ENCODE data around the gene MKI67. TPM values are rescaled to one million over a fixed set of nuclear protein-coding genes. Genes with fewer than 3 reads are reported as not detected.
"Not testable (repeated sequence)": the region's sequence is repeated elsewhere in the genome, so short reads cannot be mapped to it uniquely, and the experiment has no call there.

Gene MKI67
- total RNA-seq, 8 experiments from 2014 or later, result 0.15 to 51.8 (median 2.4) TPM

DNA sequence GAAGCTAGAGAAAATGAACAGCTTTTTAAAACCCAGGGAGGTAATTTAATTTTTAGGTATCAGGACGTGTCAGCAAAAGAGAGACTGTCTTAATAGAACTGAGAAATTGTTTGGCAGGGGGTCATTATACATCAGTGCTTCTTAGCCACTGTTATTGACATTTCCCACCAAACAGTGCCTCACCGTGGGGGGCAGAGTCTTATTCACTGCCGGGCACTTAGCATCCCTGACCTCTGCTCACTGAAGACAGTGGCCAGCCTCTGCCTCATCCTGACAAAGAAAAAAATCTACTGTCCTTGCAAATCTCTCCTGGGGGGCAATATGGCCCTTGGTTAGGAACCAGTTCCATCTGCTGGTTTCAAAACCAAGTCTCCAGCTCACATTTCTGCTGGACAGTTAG lies 14.2 kb upstream of the MKI67 start:
- no peak overlapping the region for H3K4me3 ChIP-seq
- in situ Hi-C loops (cut with MboI; ENCODE audit: low pct_unique_long_range_greater_than_20kb in 2 of 9, low sequenced_read_pairs in 9 of 9, unreplicated experiment in 9 of 9), result loop anchor here in 1 of 9 experiments (10.0 kb wide), 1 partner anchor 66 kb away; no protein-coding TSS in a partner anchor
- no peak overlapping the region for H3K27ac ChIP-seq
- 0 to 68% (median 29%) methylated on average over 1 to 3 of the region's 3 CpGs for WGBS, 10 experiments
- H3K4me1 ChIP-seq (replicated peaks in 1 of 2), result no peaks in the 10 kb centered on the region
- no peak for ATAC-seq (replicated peaks in 6 of 8)

DNA sequence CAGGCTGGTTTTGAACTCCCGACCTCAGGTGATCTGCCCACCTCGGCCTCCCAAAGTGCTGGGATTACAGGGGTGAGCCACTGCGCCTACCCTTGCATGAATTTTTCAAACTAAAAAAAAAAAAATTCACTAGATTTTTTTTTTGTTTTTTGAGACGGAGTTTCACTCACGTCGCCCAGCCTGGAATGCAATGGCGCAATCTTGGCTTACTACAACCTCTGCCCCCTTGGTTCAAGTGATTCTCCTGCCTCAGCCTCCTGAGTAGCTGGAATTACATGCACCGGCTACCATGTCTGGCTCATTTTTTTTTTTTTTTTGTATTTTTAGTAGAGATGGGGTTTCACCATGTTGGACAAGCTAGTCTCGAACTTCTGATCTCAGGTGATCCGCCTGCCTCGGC lies 12.2 kb upstream of the MKI67 start:
- H3K4me3 ChIP-seq; H3K4me1 ChIP-seq (replicated peaks in 1 of 2); in situ Hi-C loops (cut with MboI; ENCODE audit: low pct_unique_long_range_greater_than_20kb in 2 of 9, low sequenced_read_pairs in 9 of 9, unreplicated experiment in 9 of 9); ATAC-seq (replicated peaks in 6 of 8); H3K27ac ChIP-seq: not testable (repeated sequence)
- WGBS, 10 experiments, result 80 to 100% (median 89%) methylated on average over 1 to 10 of the region's 11 CpGs; no CpG with 5 or more reads in 2 of the 10 experiments

GRCh38 chr10:128137877-128138276 lies 11.7 kb upstream of the MKI67 start:
- H3K4me3 ChIP-seq, result no peak overlapping the region
- in situ Hi-C loops (cut with MboI; ENCODE audit: low pct_unique_long_range_greater_than_20kb in 2 of 9, low sequenced_read_pairs in 9 of 9, unreplicated experiment in 9 of 9), result no loop called here
- no peak for ATAC-seq (replicated peaks in 6 of 8)
- 18 to 100% (median 38%) methylated on average over 1 of the region's 1 CpG; no CpG with 5 or more reads in 4 of the 10 experiments for WGBS, 10 experiments
- no peaks in the 10 kb centered on the region for H3K4me1 ChIP-seq (replicated peaks in 1 of 2)
- H3K27ac ChIP-seq, result no peak overlapping the region

- no peak for ATAC-seq (replicated peaks in 6 of 8)
- Histone ChIP-seq H3K4me3 (no peak overlapping the region), H3K4me1 (replicated peaks in 1 of 2) (peaks cover under 1 to 5% of the 10 kb centered on the region in 2 donors), H3K27ac (no peak overlapping the region)
- in situ Hi-C loops (cut with MboI; ENCODE audit: low pct_unique_long_range_greater_than_20kb in 2 of 9, low sequenced_read_pairs in 9 of 9, unreplicated experiment in 9 of 9), result no loop called here
- 50 to 100% (median 88%) methylated on average over 1 of the region's 1 CpG; no CpG with 5 or more reads in 3 of the 10 experiments for WGBS, 10 experiments
Measured at GRCh38 chr10:128130051-128130450, 3.8 kb upstream of the MKI67 start.

GRCh38 chr10:128128582-128128981 lies 2.4 kb upstream of the MKI67 start:
- Histone ChIP-seq H3K4me1 (replicated peaks in 1 of 2) (peaks cover 6 to 10% of the 10 kb centered on the region in 2 donors), H3K27ac (no peak overlapping the region), H3K4me3 (no peak overlapping the region)
- WGBS, 10 experiments, result 72 to 94% (median 82%) methylated on average over 2 to 8 of the region's 8 CpGs; no CpG with 5 or more reads in 1 of the 10 experiments
- in situ Hi-C loops (cut with MboI; ENCODE audit: low pct_unique_long_range_greater_than_20kb in 2 of 9, low sequenced_read_pairs in 9 of 9, unreplicated experiment in 9 of 9), result no loop called here
- no peak for ATAC-seq (replicated peaks in 6 of 8)

DNA sequence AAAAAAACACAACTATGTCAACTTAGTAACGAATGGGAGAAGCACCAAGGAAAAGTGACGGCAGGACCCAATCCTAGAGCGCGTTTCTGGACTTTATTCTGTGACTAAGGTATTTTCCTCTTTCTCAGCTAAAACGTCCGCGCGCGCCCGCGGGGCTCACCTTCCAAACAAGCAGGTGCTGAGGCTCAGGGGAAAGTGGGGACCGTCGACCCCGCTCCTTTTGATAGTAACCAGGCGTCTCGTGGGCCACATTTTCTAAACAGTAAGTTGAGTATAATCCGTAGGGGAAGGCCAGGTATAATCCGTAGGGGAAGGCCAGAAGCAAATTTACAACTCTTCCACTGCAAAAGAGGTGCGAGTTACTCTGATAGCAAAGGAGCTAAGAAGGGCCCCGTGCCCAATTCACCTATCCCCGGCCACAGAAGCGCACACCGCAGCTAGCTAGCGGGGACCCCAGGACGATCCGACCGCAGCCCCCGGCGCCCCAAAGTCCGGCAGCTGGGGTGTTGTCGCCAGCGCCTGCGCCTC lies 743 bp downstream of the MKI67 start:
- H3K27ac ChIP-seq, result peak overlapping the region in 1 of 2 donors; percentile 57
- no peak for ATAC-seq (replicated peaks in 6 of 8)
- WGBS, 10 experiments, result 1 to 8% (median 2%) methylated on average over 9 to 22 of the region's 33 CpGs; no CpG with 5 or more reads in 3 of the 10 experiments
- peak overlapping the region; percentile 42 to 64 (median 49) for H3K4me3 ChIP-seq
- in situ Hi-C loops (cut with MboI; ENCODE audit: low pct_unique_long_range_greater_than_20kb in 2 of 9, low sequenced_read_pairs in 9 of 9, unreplicated experiment in 9 of 9), result no loop called here
- peaks cover 6 to 10% of the 10 kb centered on the region in 2 donors for H3K4me1 ChIP-seq (replicated peaks in 1 of 2)

GRCh38 chr10:128124813-128125403 lies 1.3 kb downstream of the MKI67 start:
- in situ Hi-C loops (cut with MboI; ENCODE audit: low pct_unique_long_range_greater_than_20kb in 2 of 9, low sequenced_read_pairs in 9 of 9, unreplicated experiment in 9 of 9), result no loop called here
- 0 to 24% (median 15%) methylated on average over 1 to 7 of the region's 11 CpGs for WGBS, 10 experiments

DNA sequence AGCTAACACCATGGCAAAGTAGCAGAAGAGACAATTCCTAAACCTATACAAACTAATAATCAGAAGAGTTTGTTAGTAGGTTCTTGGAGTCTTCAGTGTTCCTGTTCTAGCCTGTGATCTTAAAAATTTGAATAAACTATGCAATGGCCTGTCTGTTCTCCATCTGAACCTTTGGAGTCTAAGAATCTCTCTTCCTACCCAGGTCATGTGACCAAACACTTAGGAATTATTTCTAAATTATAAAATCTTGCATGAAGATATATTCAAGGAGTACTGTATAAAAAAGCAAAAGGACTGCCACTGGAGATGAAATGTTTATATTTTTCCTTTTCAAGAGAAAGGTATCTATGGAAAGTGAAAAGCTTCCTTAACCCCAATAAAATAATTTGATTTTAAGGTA lies 2.4 kb downstream of the MKI67 start:
- ATAC-seq (replicated peaks in 6 of 8), result no peak
- Histone ChIP-seq H3K4me1 (replicated peaks in 1 of 2) (peaks cover 6 to 10% of the 10 kb centered on the region in 2 donors), H3K4me3 (no peak overlapping the region), H3K27ac (no peak overlapping the region)
- in situ Hi-C loops (cut with MboI; ENCODE audit: low pct_unique_long_range_greater_than_20kb in 2 of 9, low sequenced_read_pairs in 9 of 9, unreplicated experiment in 9 of 9), result no loop called here

More at GRCh38 chr10:128124813-128125403, 1.3 kb downstream of the MKI67 start:
- H3K27ac ChIP-seq, result no peak overlapping the region
- peaks cover 6 to 10% of the 10 kb centered on the region in 2 donors for H3K4me1 ChIP-seq (replicated peaks in 1 of 2)
- peak overlapping the region in 3 of 5 donors; percentile 42 to 64 (median 48) for H3K4me3 ChIP-seq
- ATAC-seq (replicated peaks in 6 of 8), result no peak

- Histone ChIP-seq H3K27ac (no peak overlapping the region), H3K4me1 (replicated peaks in 1 of 2) (peaks cover 6 to 10% of the 10 kb centered on the region in 2 donors), H3K4me3 (no peak overlapping the region)
- no peak for ATAC-seq (replicated peaks in 6 of 8)
- in situ Hi-C loops (cut with MboI; ENCODE audit: low pct_unique_long_range_greater_than_20kb in 2 of 9, low sequenced_read_pairs in 9 of 9, unreplicated experiment in 9 of 9), result no loop called here
- 53 to 100% (median 93%) methylated on average over 1 to 2 of the region's 2 CpGs for WGBS, 10 experiments
Measured at GRCh38 chr10:128122931-128123330, 3.3 kb downstream of the MKI67 start.

GRCh38 chr10:128121750-128122412 lies 4.3 kb downstream of the MKI67 start:
- peaks cover 6 to 10% of the 10 kb centered on the region in 2 donors for H3K4me1 ChIP-seq (replicated peaks in 1 of 2)
- H3K4me3 ChIP-seq, result no peak overlapping the region
- in situ Hi-C loops (cut with MboI; ENCODE audit: low pct_unique_long_range_greater_than_20kb in 2 of 9, low sequenced_read_pairs in 9 of 9, unreplicated experiment in 9 of 9), result no loop called here
- 77 to 100% (median 94%) methylated on average over 2 to 5 of the region's 5 CpGs; no CpG with 5 or more reads in 1 of the 10 experiments for WGBS, 10 experiments
- no peak overlapping the region for H3K27ac ChIP-seq
- no peak for ATAC-seq (replicated peaks in 6 of 8)

DNA sequence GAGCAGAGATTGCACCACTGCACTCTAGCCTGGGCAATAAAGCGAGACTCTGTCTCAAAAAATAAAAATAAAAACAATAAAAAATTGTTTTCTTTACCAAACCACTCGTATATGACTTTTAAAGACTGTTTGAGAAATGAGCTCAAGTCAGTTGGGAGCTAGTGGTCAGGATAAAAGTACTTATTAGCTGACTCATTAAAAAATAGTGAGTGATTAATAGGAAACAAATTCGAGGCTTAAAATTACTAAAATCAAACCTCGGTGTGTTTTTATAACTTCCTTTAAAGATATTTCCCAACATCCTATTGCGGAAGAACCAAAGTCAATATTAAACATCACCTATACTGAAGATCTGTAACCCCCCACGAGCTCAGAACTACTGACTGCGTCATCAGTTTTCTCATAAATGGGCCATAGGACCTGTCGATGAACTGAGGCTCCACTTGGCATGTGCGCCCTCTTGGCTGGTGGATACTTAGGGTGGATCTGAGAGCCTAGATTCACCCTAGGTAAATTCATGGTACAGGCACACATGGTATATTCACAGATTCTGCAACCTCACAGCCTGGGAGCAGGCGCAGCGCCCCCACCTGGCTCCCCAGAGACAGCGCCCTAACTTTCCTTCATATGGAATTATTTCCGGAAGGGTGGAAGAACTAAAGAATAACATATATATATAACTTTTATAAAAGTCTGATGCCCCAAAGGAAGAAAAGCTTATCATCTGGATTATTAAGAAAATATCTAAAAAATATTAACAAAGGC lies 9.2 kb downstream of the MKI67 start:
- H3K4me1 ChIP-seq (replicated peaks in 1 of 2), result no peaks in the 10 kb centered on the region
- in situ Hi-C loops (cut with MboI; ENCODE audit: low pct_unique_long_range_greater_than_20kb in 2 of 9, low sequenced_read_pairs in 9 of 9, unreplicated experiment in 9 of 9), result no loop called here
- no peak for ATAC-seq (replicated peaks in 6 of 8)
- H3K27ac ChIP-seq, result no peak overlapping the region
- H3K4me3 ChIP-seq, result no peak overlapping the region
- WGBS, 10 experiments, result 60 to 100% (median 88%) methylated on average over 1 to 13 of the region's 13 CpGs

- no peak overlapping the region for H3K27ac ChIP-seq
- no peak overlapping the region for H3K4me3 ChIP-seq
- in situ Hi-C loops (cut with MboI; ENCODE audit: low pct_unique_long_range_greater_than_20kb in 2 of 9, low sequenced_read_pairs in 9 of 9, unreplicated experiment in 9 of 9), result no loop called here
- no peak for ATAC-seq (replicated peaks in 6 of 8)
- H3K4me1 ChIP-seq (replicated peaks in 1 of 2), result no peaks in the 10 kb centered on the region
- 50 to 100% (median 94%) methylated on average over 1 to 4 of the region's 4 CpGs for WGBS, 10 experiments
Measured at GRCh38 chr10:128116187-128116586, 10.0 kb downstream of the MKI67 start.

DNA sequence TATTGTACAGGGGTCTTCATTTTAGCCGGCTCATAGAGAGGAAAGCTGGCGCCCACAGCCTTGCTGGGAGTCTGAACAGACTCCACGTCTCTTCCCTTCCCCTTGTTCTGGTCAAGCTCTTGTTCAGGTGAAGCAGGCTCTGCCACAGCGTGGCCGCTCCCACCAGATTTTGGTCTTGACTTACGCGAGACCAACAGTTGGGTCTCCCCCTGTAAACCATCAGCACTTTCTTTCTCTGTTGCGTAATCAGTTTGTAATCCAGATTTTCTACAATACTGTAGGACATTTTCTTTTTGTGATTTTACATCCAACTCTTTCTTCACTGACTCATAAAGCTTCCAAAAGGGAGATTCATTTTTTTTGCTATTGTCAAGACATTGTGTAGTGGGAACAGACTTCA lies 10.9 kb downstream of the MKI67 start:
- 90 to 100% (median 96%) methylated on average over 1 to 8 of the region's 8 CpGs; no CpG with 5 or more reads in 2 of the 10 experiments for WGBS, 10 experiments
- no peaks in the 10 kb centered on the region for H3K4me1 ChIP-seq (replicated peaks in 1 of 2)
- ATAC-seq (replicated peaks in 6 of 8), result no peak
- H3K27ac ChIP-seq, result no peak overlapping the region
- H3K4me3 ChIP-seq, result no peak overlapping the region
- in situ Hi-C loops (cut with MboI; ENCODE audit: low pct_unique_long_range_greater_than_20kb in 2 of 9, low sequenced_read_pairs in 9 of 9, unreplicated experiment in 9 of 9), result no loop called here
